Ectodermal cell (in vitro differentiated cells): ENCODE measurements around the gene IGSF21.

Source experiments
- H3K27ac ChIP-seq: 2 replicates; pipeline ENCODE4 v1.7.0; 2013; ENCODE audit warnings: mild to moderate bottlenecking, low read depth, low read length; ENCODE audit not compliant: insufficient read depth, poor library complexity, severe bottlenecking
- H3K27me3 ChIP-seq: 2 replicates; pipeline ENCODE4 v1.7.0; 2013; ENCODE audit warnings: mild to moderate bottlenecking, low read length; ENCODE audit not compliant: insufficient read depth, control insufficient read depth, poor library complexity, severe bottlenecking
- H3K36me3 ChIP-seq: one replicate; pipeline ENCODE4 v1.7.0; 2013; ENCODE audit warnings: low read length; ENCODE audit not compliant: control insufficient read depth, insufficient read depth
- H3K4me1 ChIP-seq: one replicate; pipeline ENCODE4 v1.7.0; 2013; ENCODE audit warnings: low read length; ENCODE audit not compliant: control insufficient read depth, insufficient read depth
- H3K4me3 ChIP-seq: 2 replicates; pipeline ENCODE4 v1.7.0; 2013; ENCODE audit warnings: low read depth, low read length, control low read depth; ENCODE audit not compliant: insufficient read depth
- H3K9me3 ChIP-seq: 2 replicates; pipeline ENCODE4 v1.7.0; 2013; ENCODE audit warnings: mild to moderate bottlenecking, low read length, moderate library complexity; ENCODE audit not compliant: control insufficient read depth
- WGBS, 2 experiments: methylation state at CpG; one replicate each; pipeline ENCODE4 v1.1.7; 2013; ENCODE audit warnings: missing lambda C conversion rate in 2 of 2; 5-methylcytosine and 5-hydroxymethylcytosine counted together

Gene IGSF21

GRCh38 chr1:18130356-18130755, 22.8 kb downstream of the IGSF21 start:
- H3K4me3 ChIP-seq, result no peak overlapping the region
- peaks cover 10% of the 10 kb centered on the region for H3K4me1 ChIP-seq
- H3K36me3 ChIP-seq, result no peaks in the 10 kb centered on the region
- no peak overlapping the region for H3K27ac ChIP-seq
- no peaks in the 10 kb centered on the region for H3K27me3 ChIP-seq
- no peaks in the 10 kb centered on the region for H3K9me3 ChIP-seq
- WGBS, 2 experiments, result 81 to 90% methylated on average over 3 of the region's 3 CpGs

- Histone ChIP-seq H3K4me1 (peaks cover 10% of the 10 kb centered on the region), H3K9me3 (no peaks in the 10 kb centered on the region), H3K27ac (no peak overlapping the region), H3K4me3 (no peak overlapping the region), H3K27me3 (no peaks in the 10 kb centered on the region), H3K36me3 (no peaks in the 10 kb centered on the region)
- WGBS, 2 experiments, result 82 to 83% methylated on average over 2 of the region's 2 CpGs
These were observed 24.6 kb downstream of the IGSF21 start for GRCh38 chr1:18132022-18132710.

GRCh38 chr1:18132711-18133541, 25.3 kb downstream of the IGSF21 start:
- no peaks in the 10 kb centered on the region for H3K27me3 ChIP-seq
- 78 to 82% methylated on average over 15 of the region's 16 CpGs for WGBS, 2 experiments

GRCh38 chr1:18134324-18135046, 26.9 kb downstream of the IGSF21 start:
- H3K4me3 ChIP-seq, result no peak overlapping the region
- H3K36me3 ChIP-seq, result no peaks in the 10 kb centered on the region
- no peak overlapping the region for H3K27ac ChIP-seq
- no peaks in the 10 kb centered on the region for H3K9me3 ChIP-seq
- 85 to 88% methylated on average over 6 of the region's 6 CpGs for WGBS, 2 experiments
- no peaks in the 10 kb centered on the region for H3K27me3 ChIP-seq
- H3K4me1 ChIP-seq, result peaks cover 10% of the 10 kb centered on the region

More at GRCh38 chr1:18132711-18133541, 25.3 kb downstream of the IGSF21 start:
- Histone ChIP-seq H3K27ac (no peak overlapping the region), H3K4me1 (peaks cover 10% of the 10 kb centered on the region), H3K4me3 (no peak overlapping the region), H3K36me3 (no peaks in the 10 kb centered on the region), H3K9me3 (no peaks in the 10 kb centered on the region)

GRCh38 chr1:18137759-18138345, 30.3 kb downstream of the IGSF21 start:
- no peak overlapping the region for H3K4me3 ChIP-seq
- H3K27me3 ChIP-seq, result no peaks in the 10 kb centered on the region
- 82 to 83% methylated on average over 6 to 8 of the region's 8 CpGs for WGBS, 2 experiments
- no peaks in the 10 kb centered on the region for H3K36me3 ChIP-seq
- peaks cover 2% of the 10 kb centered on the region for H3K4me1 ChIP-seq
- no peaks in the 10 kb centered on the region for H3K9me3 ChIP-seq
- H3K27ac ChIP-seq, result no peak overlapping the region

- Histone ChIP-seq H3K4me1 (no peaks in the 10 kb centered on the region), H3K4me3 (no peak overlapping the region)
These were observed 31.8 kb downstream of the IGSF21 start for GRCh38 chr1:18139198-18139981.

GRCh38 chr1:18140411-18140810, 32.8 kb downstream of the IGSF21 start:
- no peaks in the 10 kb centered on the region for H3K4me1 ChIP-seq
- no peaks in the 10 kb centered on the region for H3K36me3 ChIP-seq
- WGBS, 2 experiments, result 79 to 81% methylated on average over 8 of the region's 8 CpGs
- no peak overlapping the region for H3K27ac ChIP-seq
- no peak overlapping the region for H3K4me3 ChIP-seq
- H3K27me3 ChIP-seq, result no peaks in the 10 kb centered on the region
- no peaks in the 10 kb centered on the region for H3K9me3 ChIP-seq

More at GRCh38 chr1:18139198-18139981, 31.8 kb downstream of the IGSF21 start:
- Histone ChIP-seq H3K27me3 (no peaks in the 10 kb centered on the region), H3K36me3 (no peaks in the 10 kb centered on the region), H3K9me3 (no peaks in the 10 kb centered on the region), H3K27ac (no peak overlapping the region)
- WGBS, 2 experiments, result 80 to 84% methylated on average over 14 of the region's 14 CpGs

- WGBS, 2 experiments, result 89 to 92% methylated on average over 6 of the region's 6 CpGs
- Histone ChIP-seq H3K4me1 (no peaks in the 10 kb centered on the region), H3K27me3 (no peaks in the 10 kb centered on the region), H3K9me3 (no peaks in the 10 kb centered on the region), H3K27ac (no peak overlapping the region), H3K4me3 (no peak overlapping the region), H3K36me3 (no peaks in the 10 kb centered on the region)
These were observed 34.1 kb downstream of the IGSF21 start for GRCh38 chr1:18141661-18142060.

GRCh38 chr1:18142471-18142870, 34.9 kb downstream of the IGSF21 start:
- Histone ChIP-seq H3K27ac (no peak overlapping the region), H3K36me3 (no peaks in the 10 kb centered on the region), H3K9me3 (no peaks in the 10 kb centered on the region), H3K27me3 (no peaks in the 10 kb centered on the region), H3K4me3 (no peak overlapping the region), H3K4me1 (no peaks in the 10 kb centered on the region)
- WGBS, 2 experiments, result 83% methylated on average over 6 of the region's 6 CpGs
